Left cardiac atrium (tissue), 4 donors: ENCODE results near the gene GLRA1. TPM values are rescaled to one million over a fixed set of nuclear protein-coding genes. Genes with fewer than 3 reads are reported as not detected.
A peak's percentile ranks its signal among the peaks of the same experiment; 100 is the strongest.
"Not testable (repeated sequence)": the region's sequence is repeated elsewhere in the genome, so short reads cannot be mapped to it uniquely, and the experiment has no call there.

Source experiments
- ATAC-seq, 2 donors: fragments of 200-7000 bp; cut with Tn5 transposase; one replicate each; pipeline ENCODE4 v1.9.1; 2020; ENCODE audit warnings: mild to moderate bottlenecking in 2 of 2, moderate library complexity in 2 of 2
- DNase-seq: peaks from one replicate; pipeline ENCODE4 v3.0.0-alpha.2; 2020
- intact Hi-C, 2 donors: fragments of 100-400 bp; cut with DNase I; formaldehyde crosslinking; loops; one replicate each; pipeline versions ENCODE4 v1.14.1 to v1.15.1; 2022 to 2023
- total RNA-seq, 2 donors: library from RNA; stranded (reverse); fragmentation: NEBNext Ultra II Directional; extraction: Animal tissue kit (Norgen Biotek cat#: 25700); gene quantifications; one replicate each; pipeline ENCODE4 v1.2.1, GENCODE V29; 2021
- donor health status: DM: no; HTN: yes; CAD: no.
- donor health status: DM: no; HTN: yes; CAD: no; lungs with severe emphysema.
- donor health status: DM: yes; HTN: yes; CAD: no.
- donor health status: Dilated cardiomyopathy.

Gene GLRA1
- total RNA-seq, 2 donors from 2014 or later: not detected

DNA sequence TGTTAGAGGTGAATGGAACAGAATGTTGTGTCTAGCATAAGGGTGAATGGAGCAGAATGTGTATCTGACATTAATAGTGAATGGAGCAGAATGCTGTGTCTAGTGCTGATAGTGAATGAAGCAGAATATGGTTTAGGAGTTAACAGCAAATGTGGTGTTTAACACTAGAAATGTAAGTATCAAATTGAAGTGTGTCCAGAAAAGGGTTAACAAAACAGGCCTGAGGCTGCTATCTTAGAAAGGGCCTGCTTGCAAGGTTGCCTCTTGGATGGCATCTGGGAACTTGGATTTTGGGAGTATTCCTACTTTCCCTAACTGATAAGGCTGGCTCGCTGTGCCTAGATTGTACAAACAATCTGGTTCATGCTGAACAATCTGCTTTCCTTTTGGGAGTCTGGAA, 76.8 kb downstream of the GLRA1 start:
- intact Hi-C loops: no loop called here
- no peak for ATAC-seq
- DNase-seq: no peak

DNA sequence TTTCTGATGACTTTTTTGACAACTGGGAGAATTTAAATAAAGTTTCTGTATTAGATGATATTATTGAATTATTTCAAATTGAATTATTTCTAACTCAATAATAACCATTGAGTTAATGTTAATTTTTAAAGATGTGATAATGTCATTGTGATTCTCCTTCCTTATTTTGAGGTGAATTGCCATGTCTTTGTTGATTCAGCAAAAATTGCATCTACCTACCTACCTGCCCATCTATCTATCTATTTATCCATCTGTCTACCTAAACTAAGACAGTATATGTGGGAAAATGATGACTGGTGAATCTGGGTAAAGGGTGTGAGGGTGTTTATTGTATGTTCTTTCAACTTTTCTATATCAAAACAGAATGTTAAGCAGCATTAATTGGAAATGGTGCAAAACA, 77.9 kb downstream of the GLRA1 start:
- intact Hi-C loops: no loop called here
- DNase-seq (no peak), ATAC-seq (no peak)

DNA sequence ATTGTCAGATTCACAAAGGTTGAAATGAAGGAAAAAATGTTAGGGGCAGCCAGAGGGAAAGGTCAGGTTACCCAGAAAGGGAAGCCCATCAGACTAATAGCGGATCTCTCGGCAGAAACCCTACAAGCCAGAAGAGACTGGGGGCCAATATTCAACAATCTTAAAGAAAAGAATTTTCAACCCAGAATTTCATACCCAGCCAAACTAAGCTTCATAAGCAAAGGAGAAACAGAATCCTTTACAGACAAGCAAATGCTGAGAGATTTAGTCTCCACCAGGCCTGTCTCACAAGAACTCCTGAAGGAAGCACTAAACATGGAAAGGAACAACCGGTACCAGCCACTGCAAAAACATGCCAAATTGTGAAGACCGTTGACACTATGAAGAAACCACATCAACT, 91.8 kb downstream of the GLRA1 start:
- DNase-seq, ATAC-seq, intact Hi-C loops: not testable (repeated sequence)

DNA sequence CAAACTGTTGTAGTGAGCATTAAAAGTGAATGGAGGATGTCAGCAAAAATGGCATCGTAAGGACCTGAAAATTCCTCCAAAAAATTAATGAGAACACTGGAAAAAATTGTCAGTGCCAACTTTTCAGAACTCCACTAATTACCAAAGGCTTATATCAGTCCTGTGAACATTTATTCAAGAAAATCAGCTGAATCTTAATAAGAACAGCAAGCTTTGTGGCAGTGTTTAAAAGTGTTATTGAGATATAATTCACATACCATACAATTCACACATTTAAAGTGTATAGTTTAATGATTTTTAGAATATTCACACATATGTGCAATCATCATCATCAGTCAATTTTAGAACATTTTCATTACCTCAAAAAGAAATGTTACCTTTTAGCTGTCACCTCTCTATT, 95.3 kb downstream of the GLRA1 start:
- ATAC-seq: no peak
- DNase-seq: no peak
- intact Hi-C loops: loop anchor here (5.0 to 10.0 kb wide), 5 partner anchors 313 to 678 kb away; no protein-coding TSS in a partner anchor

DNA sequence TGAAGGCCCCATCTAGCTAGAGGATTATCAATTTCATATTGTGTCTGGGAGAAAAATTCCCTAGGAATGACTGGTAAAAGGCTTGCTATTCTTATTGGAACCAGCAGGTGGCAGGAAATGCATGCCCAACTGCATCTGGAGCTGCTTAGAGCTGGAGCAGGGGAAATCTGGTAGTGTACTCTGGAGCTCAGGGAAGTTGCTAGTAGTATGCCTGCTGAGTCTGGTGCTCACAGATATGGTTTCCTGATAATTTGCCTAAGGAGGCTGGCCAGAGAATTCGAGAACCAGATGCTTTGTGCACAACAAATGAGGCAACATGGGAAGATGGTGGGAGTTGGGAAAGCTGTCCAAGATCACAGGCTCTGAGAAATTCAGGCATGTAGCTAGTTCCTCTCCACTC, 99.2 kb downstream of the GLRA1 start:
- ATAC-seq (peak; percentile 87 to 91), DNase-seq (peak; percentile 41)
- intact Hi-C loops: loop anchor here (2.0 to 10.0 kb wide), 6 partner anchors 317 to 682 kb away; no protein-coding TSS in a partner anchor

DNA sequence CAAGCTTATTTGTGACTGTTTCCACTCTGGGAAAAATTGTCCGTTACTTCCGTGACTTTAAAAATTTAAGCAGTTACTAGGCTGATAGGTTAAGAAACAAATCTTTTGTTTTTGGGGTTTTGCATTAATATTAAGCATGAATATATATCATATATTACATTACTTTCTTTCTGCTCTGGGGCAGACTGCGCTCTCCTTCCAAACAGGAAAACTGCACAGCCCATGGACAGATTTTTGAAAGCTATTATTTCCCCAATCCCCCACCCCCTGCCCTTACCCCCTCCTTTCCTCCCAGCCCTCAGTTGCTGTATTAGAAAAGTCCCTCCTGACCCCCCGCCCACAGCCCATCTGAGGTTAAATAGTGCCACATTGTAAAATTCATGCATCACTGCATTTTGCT, 102.5 kb downstream of the GLRA1 start:
- no peak for DNase-seq
- intact Hi-C loops: loop anchor here in 1 of 2 donors (10.0 kb wide), 1 partner anchor 683 kb away; no protein-coding TSS in a partner anchor
- no peak for ATAC-seq

DNA sequence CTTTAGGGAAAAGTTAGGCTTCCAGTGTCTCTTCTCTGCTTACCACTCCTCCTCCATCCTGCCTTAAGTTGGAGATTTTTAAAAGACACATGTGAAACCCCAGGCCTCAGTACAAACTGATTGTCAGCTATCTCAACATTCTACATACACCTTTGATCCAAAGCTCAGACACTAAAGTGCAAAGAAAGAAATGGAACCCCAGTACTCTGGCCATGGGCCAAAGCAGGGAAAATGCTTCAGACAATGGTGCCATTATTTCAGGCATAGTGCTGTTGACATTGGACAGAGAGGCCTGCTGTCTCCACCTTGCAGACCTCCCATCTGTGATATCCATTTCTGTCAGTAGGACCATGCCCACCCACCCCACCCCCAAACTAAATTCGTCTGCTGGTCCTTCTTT, 103.7 kb downstream of the GLRA1 start:
- DNase-seq (no peak), ATAC-seq (no peak)
- intact Hi-C loops: loop anchor here in 1 of 2 donors (10.0 kb wide), 1 partner anchor 684 kb away; no protein-coding TSS in a partner anchor

DNA sequence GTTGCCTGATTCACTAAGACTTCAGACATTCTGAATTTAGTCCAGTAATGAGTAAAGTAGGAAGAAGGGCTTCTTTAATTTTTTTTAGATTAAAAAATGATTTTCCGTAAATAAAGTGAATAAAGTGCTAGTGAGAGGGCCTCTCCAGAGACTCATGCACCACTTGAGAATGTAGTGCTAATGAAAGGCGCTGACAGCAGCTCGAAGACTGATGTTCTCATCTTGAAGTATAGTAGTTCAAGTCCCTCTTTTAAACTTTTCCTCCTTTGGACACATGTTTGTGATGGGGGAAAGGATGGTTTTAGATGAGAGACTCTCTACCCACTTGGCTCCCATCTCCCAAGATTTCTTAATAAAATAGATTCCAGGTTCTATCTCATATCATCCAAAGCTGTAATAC, 104.4 kb downstream of the GLRA1 start:
- intact Hi-C loops: loop anchor here in 1 of 2 donors (10.0 kb wide), 1 partner anchor 685 kb away; no protein-coding TSS in a partner anchor
- DNase-seq (no peak), ATAC-seq (no peak)

DNA sequence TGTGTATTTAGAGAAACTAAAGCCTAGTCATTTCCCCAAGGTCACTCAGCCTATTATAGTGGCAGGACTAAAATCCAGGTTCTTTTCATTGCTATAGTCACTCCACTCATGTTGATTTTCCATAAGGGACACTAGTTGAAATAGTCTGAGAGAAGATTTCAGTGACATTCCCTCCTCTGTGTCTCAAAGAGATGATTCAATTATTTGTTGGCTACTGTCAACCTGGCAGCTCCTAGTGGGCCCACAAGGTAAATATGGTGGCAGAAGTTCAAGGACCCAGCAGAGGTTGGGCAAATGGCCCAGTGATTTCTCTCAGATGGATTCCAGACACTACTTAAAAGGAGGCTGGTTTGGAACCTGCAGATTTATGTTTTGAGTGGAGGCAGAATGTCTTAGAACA, 104.8 kb downstream of the GLRA1 start:
- DNase-seq (no peak), ATAC-seq (no peak)
- intact Hi-C loops: loop anchor here in 1 of 2 donors (10.0 kb wide), 1 partner anchor 685 kb away; no protein-coding TSS in a partner anchor

DNA sequence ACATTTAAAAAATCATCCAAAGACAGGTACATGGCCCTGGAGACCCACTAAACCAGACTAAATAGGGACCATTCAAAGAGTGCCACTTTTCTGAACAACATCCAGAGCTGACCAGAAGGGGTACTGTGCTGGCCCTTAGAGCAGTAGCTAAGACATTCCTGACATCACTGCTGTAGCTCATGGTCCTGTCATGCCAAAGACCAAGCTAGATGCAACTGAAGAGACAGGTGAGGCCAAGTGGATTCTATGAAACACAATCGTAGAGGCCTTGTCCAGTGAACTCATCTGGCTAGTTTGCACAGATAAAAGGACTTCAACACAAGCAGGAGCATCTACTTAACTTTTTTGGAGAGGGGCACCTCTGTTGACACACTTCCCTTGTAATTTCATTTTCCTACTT, 109.6 kb downstream of the GLRA1 start:
- DNase-seq (no peak), ATAC-seq (no peak)
- intact Hi-C loops: no loop called here

DNA sequence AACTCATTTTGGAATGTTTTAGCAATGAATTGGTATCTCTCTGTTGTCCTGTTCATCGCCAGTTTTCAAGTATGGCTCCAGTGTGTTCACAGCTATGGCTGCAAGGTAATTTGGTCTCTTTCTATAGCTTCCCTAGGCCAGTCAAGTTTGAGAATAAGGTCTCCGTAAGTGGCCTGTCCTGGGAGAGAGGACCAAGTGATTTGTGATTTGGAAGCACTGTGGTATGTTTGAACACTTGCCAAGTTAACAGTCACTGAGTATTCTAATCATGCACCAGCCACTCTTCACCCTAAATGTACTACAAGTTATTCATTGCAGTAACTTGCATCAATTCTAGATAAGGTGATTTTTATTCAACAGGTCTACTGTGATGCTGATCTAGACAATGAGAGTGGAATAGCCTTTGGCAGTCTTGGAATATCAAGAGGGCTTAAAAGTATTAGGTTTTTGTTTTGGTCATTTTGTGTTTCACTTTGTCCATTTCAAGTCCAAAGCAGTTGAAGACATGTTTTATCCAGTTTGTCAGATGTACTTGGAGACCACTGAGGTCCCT, 111.8 kb downstream of the GLRA1 start:
- intact Hi-C loops: no loop called here
- peak; percentile 74 to 83 for ATAC-seq
- DNase-seq: no peak

DNA sequence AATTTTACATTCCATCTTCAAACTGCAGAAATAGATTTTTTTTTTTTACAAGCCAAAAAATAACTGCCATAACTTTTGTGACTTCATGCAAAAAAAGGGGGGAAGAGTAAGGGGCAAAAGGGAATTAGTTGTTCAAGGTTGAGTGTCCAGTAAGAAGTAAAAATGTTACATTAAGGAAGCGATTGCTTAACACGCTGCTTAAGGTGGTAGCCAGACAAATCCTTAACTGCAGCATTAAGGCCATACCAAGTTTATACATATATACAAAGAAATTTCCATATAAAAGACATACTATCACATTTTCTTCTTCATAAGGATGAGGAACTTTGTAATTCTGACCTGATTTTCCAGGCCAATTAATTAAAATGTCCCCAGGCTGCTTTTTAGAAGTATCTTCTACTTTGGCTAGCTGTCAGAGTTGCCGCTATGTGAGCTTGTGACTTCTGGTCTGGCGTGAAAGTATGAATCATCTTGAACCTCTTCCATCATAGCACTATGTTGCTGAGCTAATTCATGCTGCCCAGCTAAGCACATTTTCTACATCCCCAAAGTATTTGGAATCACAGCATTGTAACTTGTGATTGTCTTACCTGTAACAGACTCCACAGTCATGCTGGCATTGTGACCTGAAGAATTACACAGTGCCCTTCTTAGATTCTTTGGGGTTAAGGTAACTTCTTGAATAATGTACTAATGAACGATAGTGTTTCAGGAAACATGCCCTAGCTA, 112.9 kb downstream of the GLRA1 start:
- intact Hi-C loops: no loop called here
- ATAC-seq (peak; percentile 78 to 87), DNase-seq (no peak)

DNA sequence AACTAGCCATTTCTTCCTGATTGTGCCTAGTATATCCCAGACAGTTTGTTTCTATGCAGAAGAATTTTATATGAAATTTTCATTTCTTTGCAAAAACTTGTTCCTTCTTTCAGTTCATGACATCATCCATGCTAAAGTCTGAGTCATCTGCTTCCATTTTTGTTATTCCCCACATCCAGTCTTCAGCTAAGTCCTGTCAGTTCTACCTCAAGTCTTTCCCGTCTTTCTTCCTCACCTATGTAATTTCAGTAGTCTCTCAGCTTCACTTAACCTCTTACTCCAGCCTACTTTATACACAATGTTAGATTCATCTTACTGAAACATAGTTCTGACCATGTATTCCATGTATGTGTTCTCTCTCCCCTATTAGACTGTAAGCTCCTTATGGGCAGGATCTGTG, 113.8 kb downstream of the GLRA1 start:
- intact Hi-C loops: no loop called here
- DNase-seq (no peak), ATAC-seq (no peak)

DNA sequence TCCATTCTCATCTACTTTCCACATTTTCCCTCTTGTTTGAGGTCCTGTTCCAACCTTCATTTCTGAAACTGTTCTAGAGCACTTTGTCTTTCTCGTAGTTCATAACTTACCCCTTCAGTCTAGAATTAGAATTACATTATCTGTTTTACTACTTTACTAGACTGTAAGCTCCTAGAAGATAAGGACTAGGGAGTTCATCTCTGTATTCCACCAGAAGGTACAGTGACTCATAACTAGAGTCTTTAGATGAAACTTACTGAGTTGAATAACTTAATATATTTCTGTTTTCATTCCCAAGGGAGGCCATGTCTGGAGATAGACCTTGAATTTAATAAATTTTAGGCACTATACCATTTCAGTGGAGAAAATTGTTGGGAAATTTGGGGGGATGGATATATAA, 114.2 kb downstream of the GLRA1 start:
- ATAC-seq (peak in 1 of 2 donors; percentile 8), DNase-seq (no peak)
- intact Hi-C loops: no loop called here

DNA sequence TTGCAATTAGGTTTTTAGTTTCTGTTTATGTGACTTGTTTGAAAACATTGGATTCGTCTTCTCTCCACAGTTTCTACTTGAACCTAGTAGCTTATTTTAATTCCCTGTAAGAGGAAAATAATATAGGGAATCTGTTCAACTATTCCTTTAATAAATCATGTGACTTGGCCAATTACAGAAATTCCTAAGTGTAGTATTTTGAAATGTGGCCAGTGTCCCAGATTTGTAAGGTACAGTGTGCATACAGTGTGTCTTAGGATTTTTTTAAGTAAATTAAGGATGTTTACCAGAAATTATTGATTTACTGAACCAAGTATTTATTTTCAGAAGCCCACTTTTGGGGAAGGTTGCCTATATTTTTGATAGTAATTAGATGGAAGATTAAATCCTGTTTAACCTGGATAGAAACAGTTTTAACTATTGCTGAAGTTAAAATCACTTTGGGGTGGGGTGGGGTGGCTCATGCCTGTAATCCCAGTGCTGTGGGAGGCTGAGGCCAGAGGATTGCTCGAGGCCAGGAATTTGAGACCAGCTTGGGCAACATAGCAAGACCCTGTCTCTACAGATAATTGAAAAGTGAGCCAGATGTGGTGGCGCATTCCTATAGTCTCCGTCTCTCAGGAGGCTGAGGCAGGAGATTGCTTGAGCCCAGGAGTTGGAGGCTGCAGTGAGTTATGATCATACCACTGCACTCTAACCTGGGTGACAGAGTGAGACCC, 116.0 kb downstream of the GLRA1 start:
- DNase-seq: no peak
- intact Hi-C loops: no loop called here
- ATAC-seq: no peak

DNA sequence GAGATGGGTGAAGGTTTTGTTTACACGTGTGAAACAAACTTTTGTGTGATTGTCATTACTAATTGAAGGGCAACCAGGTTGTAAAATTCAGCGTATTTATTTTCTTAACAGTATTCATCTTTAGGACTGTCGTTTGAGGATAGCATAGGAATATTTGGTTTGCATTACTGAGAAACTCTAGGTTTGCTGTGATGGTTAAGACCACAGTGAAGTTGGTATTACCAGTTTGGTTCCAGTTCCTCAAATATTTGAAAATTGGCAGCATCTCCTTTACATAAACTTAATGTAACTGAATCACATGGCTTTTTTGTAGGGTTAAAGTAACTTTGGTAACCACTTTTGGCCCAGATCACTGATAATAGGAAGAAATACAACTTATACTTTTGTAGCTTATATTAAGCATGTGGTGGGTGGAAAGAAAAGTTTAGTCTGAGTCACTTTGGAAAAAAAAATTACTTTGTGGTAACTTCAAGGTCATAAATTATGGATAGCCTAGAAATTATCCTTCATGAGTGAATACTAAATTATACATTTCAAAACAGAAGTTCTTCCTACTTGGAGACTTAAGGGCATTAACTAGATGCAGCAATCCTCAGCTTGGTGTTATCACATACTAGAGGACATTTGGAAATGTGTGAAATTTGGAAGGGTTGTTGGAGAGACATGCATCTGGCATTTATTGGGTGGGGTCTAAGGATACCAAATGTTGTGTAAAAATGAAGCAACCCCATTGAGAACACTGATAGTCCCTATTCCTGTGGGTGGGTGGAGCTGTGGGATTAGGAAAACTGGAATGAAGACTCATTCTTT, 119.0 kb downstream of the GLRA1 start:
- ATAC-seq (peak; percentile 73 to 87), DNase-seq (no peak)
- intact Hi-C loops: no loop called here

DNA sequence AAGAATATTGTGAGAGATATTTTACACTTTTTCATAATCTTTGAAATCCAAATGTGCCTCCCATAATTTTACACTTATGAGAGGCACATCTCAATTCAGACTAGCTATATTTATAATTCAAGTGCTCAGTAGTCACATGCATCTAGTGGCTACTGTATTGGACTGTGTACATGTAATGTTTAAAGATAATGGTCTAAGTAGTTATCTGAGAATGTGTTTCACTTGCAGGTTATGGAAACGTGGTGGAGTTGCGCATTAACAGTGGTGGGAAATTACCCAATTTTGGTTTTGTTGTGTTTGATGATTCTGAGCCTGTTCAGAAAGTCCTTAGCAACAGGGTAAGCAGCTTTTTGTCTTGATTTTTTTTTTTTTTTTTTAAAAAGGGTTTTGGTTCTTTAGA, 124.1 kb downstream of the GLRA1 start:
- DNase-seq: no peak
- no peak for ATAC-seq
- intact Hi-C loops: no loop called here

DNA sequence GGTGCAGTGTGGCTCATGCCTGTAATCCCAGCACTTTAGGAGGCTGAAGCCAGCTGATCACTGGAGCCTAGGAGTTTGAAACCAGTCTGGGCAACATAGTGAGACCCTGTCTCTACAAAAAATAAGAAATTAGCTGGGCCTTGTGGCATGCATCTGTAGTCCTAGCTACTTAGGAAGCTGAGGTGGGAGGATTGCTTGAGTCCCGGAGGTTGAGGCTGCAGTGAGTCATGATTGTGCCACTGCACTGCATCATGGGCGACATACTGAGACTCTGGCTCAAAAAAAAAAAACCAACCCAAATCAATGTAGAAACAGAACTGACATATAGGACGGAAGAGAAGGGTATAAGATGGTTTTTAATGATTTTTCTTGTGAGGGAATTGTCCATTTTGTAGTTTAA, 125.2 kb downstream of the GLRA1 start:
- ATAC-seq (peak in 1 of 2 donors; percentile 29), DNase-seq (no peak)
- intact Hi-C loops: no loop called here

DNA sequence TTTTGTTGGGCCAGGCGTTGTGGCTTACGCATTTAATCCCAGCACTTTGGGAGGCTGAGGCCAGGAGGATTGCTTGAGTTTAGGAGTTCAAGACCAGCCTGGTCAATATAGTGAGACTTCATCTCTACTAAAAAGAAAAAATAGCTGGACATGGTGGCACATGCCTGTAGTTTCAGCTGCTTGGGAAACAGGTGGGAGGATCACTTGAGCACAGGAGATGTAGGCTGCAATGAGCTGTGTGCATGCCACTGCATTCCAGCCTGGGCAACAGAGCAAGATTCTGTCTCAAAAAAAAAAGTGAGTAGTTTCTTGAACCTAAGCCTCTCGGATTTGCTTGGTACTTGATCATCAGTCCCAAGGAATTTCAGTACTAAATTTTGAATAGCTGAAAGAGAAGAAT, 126.0 kb downstream of the GLRA1 start:
- no peak for ATAC-seq
- intact Hi-C loops: no loop called here
- no peak for DNase-seq
